Left lobe of liver (tissue), 2 donors: Measurements from ENCODE around the gene CCDC122. TPM values are rescaled to one million over a fixed set of nuclear protein-coding genes. Genes with fewer than 3 reads are reported as not detected.

Experiments used
- ATAC-seq: fragments of 200-7000 bp; cut with Tn5 transposase; one replicate; pipeline ENCODE4 v1.9.1; 2020; ENCODE audit warnings: mild to moderate bottlenecking, moderate library complexity
- DNase-seq: peaks from one replicate; pipeline ENCODE4 v3.0.0-alpha.2; 2020; ENCODE audit warnings: low spot score
- total RNA-seq: library from RNA; stranded (reverse); gene quantifications from one replicate; pipeline ENCODE4 v1.2.1, GENCODE V29; 2021
- donor health status: DM: no; HTN: no; CAD: no; lungs with moderate emphysema.
- donor health status: DM: no; HTN: yes; CAD: no.

CCDC122 gene
- total RNA-seq, 1 donor from 2014 or later, result 1.9 TPM

DNA sequence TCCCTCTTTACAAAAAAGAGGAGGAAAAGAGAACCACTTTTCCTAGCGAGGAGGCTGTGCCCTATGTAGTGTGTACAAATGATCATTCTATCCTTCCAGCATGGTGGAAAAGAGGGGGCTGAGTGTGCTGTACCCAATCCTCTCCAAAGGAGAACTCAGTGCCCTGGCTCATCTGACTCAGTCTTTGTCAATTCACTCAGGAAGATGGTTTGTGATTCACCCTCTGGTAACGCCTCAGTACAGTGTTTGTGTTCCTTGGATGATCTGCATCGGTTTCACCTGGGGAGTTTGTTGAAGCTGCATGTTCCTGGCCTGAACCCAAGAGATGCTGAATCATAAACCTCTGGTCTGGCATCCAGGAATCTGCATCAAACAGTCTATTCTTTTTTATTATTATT, 74.5 kb downstream of the CCDC122 start:
- ATAC-seq (no peak), DNase-seq (no peak)

DNA sequence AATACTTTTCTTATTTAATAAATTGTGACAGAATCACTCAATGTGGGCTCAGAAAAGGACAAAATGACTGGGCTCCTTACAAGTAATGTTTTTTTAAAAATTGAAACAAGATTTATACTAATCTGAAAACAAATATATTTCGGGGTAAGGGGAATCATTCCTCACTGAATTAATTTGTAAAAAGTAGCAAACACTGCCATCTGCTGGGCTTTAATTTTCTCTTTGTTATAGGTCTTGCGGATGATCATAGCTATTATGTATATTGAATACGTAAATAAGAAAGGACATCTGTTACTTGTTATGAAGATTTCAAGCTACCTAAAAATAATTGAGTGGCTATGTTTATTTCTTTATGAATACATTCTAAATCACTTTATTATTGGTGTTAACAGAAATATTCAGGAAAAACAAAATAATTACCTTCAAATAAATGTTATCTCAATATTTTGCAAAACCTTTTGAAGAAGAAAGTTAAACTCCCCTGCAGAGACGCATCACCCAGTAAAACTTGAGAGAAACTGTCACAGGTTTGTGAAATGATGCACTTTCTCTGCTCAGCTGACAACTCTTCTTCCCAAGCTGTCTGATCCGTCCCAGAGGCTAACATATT, 75.0 kb downstream of the CCDC122 start:
- DNase-seq (no peak), ATAC-seq (peak; percentile 74)

DNA sequence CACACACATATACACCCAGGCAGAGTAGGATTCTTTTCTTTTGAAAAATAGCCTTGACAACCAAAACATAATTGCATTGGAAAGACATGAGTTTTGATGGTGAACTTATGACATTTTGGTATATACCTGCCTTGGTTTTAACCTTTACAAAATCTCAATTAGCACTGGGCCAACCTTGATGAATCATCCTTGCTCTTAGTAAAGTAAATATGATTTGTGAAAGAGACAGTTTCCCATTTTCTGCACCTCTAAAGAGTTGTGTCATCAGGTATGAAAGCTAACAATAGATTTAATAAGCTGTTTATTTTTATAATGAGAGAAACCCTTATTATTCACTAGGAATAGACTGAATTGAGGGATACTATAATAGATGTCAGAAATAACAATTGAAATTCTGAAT, 77.0 kb downstream of the CCDC122 start:
- ATAC-seq (no peak), DNase-seq (no peak)

DNA sequence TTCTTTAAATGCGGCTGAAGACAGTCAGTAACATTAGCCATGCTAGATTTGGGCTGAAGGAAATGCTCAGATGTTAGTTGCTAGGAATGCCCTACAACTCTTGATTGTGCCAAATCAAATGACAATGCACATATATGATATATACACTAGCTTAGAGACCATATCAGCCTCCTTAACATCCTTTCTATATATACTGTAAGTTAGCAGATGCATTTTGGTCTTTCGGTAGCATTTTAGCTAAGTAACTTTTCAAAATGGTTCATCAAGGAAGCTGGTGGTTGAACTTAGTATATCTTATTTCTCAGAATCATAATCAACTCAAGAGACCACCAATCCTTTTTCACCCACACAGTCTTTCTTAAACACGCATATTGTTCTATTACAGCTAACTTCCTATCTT, 78.7 kb downstream of the CCDC122 start:
- no peak for DNase-seq
- no peak for ATAC-seq

DNA sequence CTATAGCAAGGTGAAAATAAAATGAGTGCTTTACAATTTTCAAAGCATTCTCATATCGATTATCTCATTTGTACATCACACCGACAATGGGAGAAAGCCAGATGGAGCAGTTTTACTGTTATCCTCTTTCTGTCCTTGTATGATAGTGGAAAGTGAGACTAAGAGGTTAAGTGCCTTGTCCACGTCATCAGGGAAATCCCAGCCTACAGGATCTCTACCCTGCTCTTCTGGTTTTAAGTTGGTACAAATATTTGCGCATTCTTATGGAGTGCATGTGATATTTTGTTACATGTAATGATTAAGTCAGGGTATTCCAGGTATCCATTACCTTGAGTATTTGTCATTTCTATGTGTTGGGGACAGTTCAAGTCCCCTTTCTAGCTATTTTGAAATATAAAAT, 80.3 kb downstream of the CCDC122 start:
- DNase-seq (no peak), ATAC-seq (no peak)

DNA sequence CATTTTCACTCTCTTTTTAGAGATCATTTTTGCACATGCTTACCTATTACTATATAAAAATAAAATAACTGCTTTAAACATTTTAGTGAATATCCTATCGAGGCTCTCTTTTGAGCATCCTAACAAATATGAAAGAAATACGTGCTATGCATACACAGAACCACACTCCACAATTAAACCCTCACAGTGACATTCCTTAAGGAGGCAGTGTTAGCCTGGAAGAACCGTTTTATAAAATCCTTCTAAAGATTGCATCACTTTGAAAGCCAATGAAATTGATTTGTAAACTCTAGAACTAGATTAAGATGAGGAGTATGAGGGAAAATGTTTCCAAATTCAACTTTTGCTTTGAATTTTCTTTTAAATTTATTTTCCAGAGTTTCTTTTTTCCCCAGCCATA, 81.7 kb downstream of the CCDC122 start:
- DNase-seq, result no peak
- ATAC-seq, result no peak

DNA sequence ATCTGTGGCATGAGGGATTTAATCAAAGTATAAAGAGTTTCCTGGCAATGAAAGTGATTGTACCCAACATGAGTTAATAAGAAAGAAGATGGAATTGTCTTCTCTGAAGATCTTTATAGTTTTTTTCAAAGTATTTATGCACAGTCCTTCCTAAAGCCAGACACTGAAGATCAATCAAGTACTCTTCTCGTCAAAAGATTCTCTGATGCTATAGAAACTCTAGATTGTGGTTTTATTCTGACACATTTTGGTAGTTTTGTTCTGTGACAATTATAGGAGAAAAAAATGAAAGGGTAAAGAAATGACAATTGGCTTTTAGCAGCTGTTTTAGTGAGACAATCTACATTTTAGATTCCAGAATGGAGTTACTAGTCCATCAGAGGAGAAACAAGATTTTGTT, 82.4 kb downstream of the CCDC122 start:
- DNase-seq (no peak), ATAC-seq (no peak)

DNA sequence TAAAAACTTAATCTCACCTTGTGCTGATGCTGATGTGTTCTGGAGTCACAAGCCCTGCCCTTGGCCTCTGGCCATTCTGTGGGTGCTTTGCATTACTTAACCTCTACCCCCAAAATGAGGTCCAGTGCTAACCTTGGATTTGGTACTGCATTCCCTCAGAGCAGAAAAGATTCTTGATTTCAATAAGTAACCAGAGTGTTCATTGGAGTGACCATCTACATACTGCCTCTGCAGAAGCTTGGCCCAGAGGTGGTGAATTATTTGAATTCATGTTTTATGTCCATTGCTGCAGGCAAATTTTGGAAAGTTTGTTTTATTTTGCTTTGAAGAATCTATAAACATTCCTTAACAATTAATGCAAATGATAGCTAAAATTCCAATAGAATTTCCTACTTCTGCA, 85.1 kb downstream of the CCDC122 start:
- ATAC-seq (no peak), DNase-seq (no peak)

DNA sequence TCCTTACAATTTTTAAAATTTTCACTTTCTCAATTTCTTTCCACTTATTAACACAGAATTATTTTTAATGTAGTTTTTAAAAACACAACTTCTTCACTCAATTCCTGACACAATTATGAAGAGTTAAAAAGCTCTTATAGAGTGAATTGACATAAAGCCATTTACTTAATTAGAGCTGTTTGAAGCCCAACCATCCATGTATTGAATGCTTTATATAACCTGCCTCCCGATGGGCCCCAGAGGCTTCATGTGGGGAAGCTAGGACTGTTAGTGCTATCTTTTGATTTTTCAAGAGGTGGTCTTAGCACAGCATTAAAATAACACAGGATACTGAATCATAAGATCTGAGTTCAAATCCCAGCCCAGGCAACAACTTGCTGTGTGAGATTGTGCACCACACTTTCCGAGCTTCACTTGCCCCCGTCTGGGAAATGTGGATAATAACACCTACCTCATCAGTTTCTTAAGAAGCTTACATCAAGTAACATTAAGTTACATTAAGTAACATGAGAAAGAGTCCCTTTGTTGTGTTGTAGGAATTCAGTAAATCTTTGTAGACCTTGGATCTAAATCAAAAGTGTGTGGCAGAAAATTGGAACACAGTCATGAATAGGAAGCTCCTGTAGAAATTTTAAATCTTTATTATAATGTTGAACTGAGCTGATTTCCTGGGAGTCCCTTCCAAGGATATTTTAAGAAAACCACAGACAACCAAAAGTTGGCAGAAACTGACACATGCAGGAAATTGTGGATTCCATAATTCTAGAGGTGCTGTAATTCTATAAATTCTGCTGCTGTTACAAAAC, 87.3 kb downstream of the CCDC122 start:
- ATAC-seq (no peak), DNase-seq (no peak)

DNA sequence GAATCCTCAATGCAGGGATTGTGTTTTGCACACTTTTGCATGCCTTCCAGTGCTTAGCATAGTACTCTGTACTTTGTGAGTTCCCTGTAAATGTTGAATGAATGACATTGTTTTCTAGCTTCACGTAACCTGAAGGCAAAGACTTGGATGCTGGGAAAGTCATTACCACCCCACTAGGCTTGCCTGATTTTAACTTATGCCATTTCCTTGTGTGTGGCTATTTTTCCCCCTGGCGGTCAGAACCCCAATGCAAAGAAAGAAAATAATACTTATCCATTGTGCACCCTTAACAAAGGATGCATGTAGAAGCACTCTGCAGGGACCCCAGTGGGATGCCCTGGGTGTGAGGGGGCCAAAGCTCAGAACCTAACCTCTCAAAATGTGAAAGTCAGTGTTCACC, 91.5 kb downstream of the CCDC122 start:
- ATAC-seq (no peak), DNase-seq (no peak)

DNA sequence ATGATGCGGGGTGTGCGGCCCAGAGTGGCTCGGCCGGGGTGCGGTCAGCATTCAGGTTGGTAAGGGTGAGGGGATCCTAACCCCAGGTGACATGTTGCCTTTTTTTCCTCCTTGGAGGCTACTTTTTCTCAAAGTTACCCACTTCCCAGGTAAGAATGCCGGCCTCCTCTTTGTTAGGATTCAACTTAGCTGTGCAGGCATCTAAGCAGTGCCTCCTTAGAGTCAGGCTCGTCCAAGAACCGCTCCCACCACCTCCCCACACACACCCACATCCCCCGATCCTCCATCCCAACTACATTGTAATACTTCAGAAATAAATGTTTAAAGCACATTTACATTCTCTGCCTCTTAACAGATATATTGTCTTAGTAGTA, 92.0 kb downstream of the CCDC122 start:
- ATAC-seq, result no peak
- DNase-seq, result no peak

DNA sequence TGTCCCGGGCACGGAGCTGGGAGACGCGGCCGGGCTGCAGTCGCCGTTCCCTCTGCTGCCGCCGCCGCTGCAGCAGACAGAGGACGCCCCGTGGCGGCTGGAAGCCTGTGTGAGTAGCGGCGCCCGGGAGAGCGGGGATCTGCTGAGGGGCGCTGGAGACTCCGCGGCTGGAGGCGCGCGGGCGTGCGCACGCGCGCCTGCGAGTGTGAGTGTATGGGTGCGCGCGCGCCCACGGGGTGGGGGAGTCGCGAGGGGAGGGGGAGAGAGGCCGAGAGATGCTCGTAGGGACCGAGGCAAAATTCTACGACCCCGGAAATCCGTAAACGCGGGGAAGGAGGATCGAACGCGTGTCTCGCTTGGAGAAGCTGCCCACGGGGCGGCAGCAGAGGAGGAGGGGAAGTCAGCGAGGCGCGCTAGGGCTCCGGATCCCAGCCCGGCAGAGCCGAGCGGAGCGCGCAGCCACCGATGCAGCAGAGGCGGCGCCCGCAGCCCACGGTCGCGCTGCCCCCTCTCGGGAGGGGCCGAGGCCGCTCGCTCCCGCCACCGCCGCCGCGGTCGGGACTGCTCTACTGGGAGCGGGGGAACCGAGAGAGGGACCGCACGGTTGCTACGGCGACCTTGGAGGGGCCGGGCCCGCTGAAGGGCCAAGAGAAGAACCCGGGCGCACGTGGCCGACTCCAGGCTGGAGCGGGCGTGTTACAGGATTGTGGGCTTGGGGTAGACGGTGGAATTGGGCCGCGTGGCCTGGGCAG, 92.6 kb downstream of the CCDC122 start, which contains the start of gene ENOX1:
Gene ENOX1 (minus strand): TSS at position 207 of the 752 bp plus-strand sequence.
- ATAC-seq, result peak; percentile 74
- no peak for DNase-seq

DNA sequence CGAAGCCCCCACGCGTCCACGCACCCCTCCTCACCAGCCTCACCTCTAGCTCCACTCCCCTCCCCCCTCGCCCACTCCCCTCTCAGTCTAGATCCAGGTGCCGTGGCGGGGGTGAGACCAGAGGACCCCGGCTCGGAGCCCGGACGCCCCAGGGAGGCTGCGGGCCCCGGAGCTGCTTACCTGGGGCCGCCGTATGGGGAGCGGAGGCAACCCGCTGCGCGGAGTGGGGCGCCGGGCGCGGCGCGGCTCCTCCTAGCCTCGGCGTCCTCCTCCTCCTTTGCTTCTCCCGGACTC, 93.1 kb downstream of the CCDC122 start:
- ATAC-seq, result no peak
- no peak for DNase-seq

Other genes with a start within 250 kb of the CCDC122 start
- 0.18 TPM for gene ENOX1, start 92.8 kb downstream of the CCDC122 start, total RNA-seq
- 3.7 TPM for gene LACC1, start 164 bp upstream of the CCDC122 start, total RNA-seq